K562 (cell line): ENCODE data around the gene VIPR1.

Experiments
- EP300 ChIP-seq: IDR thresholded peaks from 2 replicates; pipeline ENCODE4 v1.6.1; 2012; ENCODE audit warnings: low read length, improper control_type of control experiment
- FOXA1 ChIP-seq: fragments of 450-650 bp; IDR thresholded peaks from 2 replicates; pipeline ENCODE4 v1.6.1; 2016; ENCODE audit warnings: mild to moderate bottlenecking, borderline replicate concordance
- GTF2E2 ChIP-seq: fragments of 200-800 bp; sonication (Bioruptor generic); IDR thresholded peaks from 2 replicates; pipeline ENCODE4 v1.6.1; 2016; ENCODE audit warnings: missing genetic modification characterization, missing compliant biosample characterization
- HIVEP1 ChIP-seq: fragments of 250-450 bp; sonication (Bioruptor Pico); IDR thresholded peaks from 2 replicates; pipeline ENCODE4 v1.4.0; 2020; ENCODE audit warnings: mild to moderate bottlenecking
- KAT8 ChIP-seq: fragments of 450-650 bp; IDR thresholded peaks from 2 replicates; pipeline ENCODE4 v1.6.1; 2016; ENCODE audit warnings: low read depth, mild to moderate bottlenecking
- MTA1 ChIP-seq: fragments of 450-650 bp; IDR thresholded peaks from 2 replicates; pipeline ENCODE4 v1.6.1; 2017; ENCODE audit warnings: borderline replicate concordance
- NCOA1 ChIP-seq: fragments of 450-650 bp; IDR thresholded peaks from 2 replicates; pipeline ENCODE4 v1.6.1; 2016; ENCODE audit warnings: low read depth
- NFIC ChIP-seq: fragments of 450-650 bp; IDR thresholded peaks from 2 replicates; pipeline ENCODE4 v1.6.1; 2017; ENCODE audit warnings: mild to moderate bottlenecking, inconsistent platforms
- POLR2A ChIP-seq: fragments of 450-650 bp; conservative IDR thresholded peaks from 2 replicates; pipeline ENCODE4 v1.6.1; 2016
- SIX5 ChIP-seq, 2 experiments: IDR thresholded peaks; 2 replicates each; pipeline ENCODE4 v1.6.1; 2011; ENCODE audit warnings: low read length in 2 of 2, borderline replicate concordance in 1 of 2, low read depth in 1 of 2, mild to moderate bottlenecking in 1 of 2, moderate library complexity in 1 of 2; ENCODE audit not compliant: insufficient read depth in 1 of 2
- SMC3 ChIP-seq: conservative IDR thresholded peaks from 2 replicates; pipeline ENCODE4 v1.6.1; 2011; ENCODE audit warnings: low read depth, low read length, improper control_type of control experiment; ENCODE audit not compliant: insufficient read depth
- TEAD1 ChIP-seq, 2 experiments: fragments of 450-650 bp in 1 of 2; sonication (generic) in 1 of 2; formaldehyde crosslinking; IDR thresholded peaks; 2 replicates each; pipeline versions ENCODE4 v1.4.0 to v1.8.0; 2020 to 2022; ENCODE audit warnings: mild to moderate bottlenecking in 2 of 2, missing genetic modification reagents in 1 of 2
- ZNF263 ChIP-seq: sonication (generic); formaldehyde crosslinking; IDR thresholded peaks from 2 replicates; pipeline ENCODE4 v1.8.0; 2022; ENCODE audit warnings: mild to moderate bottlenecking, missing genetic modification reagents, borderline replicate concordance
- TF ChIP-seq, protein P1 (sequence below), 3 experiments: IDR thresholded peaks in 2 of 3; conservative IDR thresholded peaks in 1 of 3; 2 replicates each; pipeline ENCODE4 v1.5.1; 2011 to 2012; ENCODE audit warnings: low read length in 3 of 3, mild to moderate bottlenecking in 3 of 3, control low read depth in 2 of 3, improper control_type of control experiment in 1 of 3, inconsistent platforms in 1 of 3, low read depth in 1 of 3, mixed read lengths in 1 of 3, moderate library complexity in 1 of 3; ENCODE audit not compliant: insufficient read depth in 2 of 3

DNA sequence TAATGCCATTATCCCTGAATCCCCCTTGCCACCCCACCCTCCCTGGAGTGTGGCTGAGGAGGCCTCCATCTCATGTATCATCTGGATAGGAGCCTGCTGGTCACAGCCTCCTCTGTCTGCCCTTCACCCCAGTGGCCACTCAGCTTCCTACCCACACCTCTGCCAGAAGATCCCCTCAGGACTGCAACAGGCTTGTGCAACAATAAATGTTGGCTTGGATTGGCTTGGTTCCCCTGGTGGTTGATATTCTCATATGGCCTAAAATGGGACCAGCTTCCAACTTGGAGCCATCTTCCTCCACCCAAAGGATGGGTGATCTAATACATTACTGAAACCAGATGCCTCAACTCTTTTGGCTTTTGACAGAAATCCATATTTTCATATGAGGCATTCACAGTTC lies 34.9 kb downstream of the VIPR1 start:
- TF ChIP-seq ZNF263 (no peak), SIX5 (IDR thresholded peaks at IDR 0.05; ENCODE audit: borderline replicate concordance in 1 of 2, insufficient read depth in 1 of 2, low read depth in 1 of 2, low read length in 2 of 2) (no peak), FOXA1 (no peak), MTA1 (no peak), KAT8 (no peak), NCOA1 (no peak), TEAD1 (CRISPR knock-in tag; IDR thresholded peaks at IDR 0.05) (no peak), GTF2E2 (tag) (no peak), SMC3 (no peak), POLR2A (no peak), EP300 (no peak), HIVEP1 (no peak), NFIC (no peak)
- TF ChIP-seq, protein P1, sequence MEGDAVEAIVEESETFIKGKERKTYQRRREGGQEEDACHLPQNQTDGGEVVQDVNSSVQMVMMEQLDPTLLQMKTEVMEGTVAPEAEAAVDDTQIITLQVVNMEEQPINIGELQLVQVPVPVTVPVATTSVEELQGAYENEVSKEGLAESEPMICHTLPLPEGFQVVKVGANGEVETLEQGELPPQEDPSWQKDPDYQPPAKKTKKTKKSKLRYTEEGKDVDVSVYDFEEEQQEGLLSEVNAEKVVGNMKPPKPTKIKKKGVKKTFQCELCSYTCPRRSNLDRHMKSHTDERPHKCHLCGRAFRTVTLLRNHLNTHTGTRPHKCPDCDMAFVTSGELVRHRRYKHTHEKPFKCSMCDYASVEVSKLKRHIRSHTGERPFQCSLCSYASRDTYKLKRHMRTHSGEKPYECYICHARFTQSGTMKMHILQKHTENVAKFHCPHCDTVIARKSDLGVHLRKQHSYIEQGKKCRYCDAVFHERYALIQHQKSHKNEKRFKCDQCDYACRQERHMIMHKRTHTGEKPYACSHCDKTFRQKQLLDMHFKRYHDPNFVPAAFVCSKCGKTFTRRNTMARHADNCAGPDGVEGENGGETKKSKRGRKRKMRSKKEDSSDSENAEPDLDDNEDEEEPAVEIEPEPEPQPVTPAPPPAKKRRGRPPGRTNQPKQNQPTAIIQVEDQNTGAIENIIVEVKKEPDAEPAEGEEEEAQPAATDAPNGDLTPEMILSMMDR (IDR thresholded peaks at IDR 0.05 in 2 of 3, conservative IDR thresholded peaks at IDR 0.05 in 1 of 3; ENCODE audit: insufficient read depth in 2 of 3, low read depth in 1 of 3, low read length in 3 of 3) = no peak
